DOHH2 (cell line): ENCODE results near the gene PDLIM7.

Experiments
- H3F3A ChIP-seq: fragments of 200-600 bp; sonication (generic), shearing (Covaris generic); 2 replicates; pipeline ENCODE4 v1.6.0; 2016; ENCODE audit warnings: antibody characterized with exemption, mild to moderate bottlenecking; ENCODE audit not compliant: control insufficient read depth, insufficient read depth
- H3K27ac ChIP-seq: fragments of 200-600 bp; sonication (generic); 2 replicates; pipeline ENCODE4 v1.5.1; 2014; ENCODE audit warnings: low read depth, mild to moderate bottlenecking, low read length, moderate library complexity
- H3K27me3 ChIP-seq: fragments of 200-600 bp; sonication (generic); 2 replicates; pipeline ENCODE4 v1.6.1; 2014; ENCODE audit warnings: mild to moderate bottlenecking, low read length, mixed read lengths; ENCODE audit not compliant: control insufficient read depth
- H3K36me3 ChIP-seq: fragments of 200-600 bp; sonication (generic); 2 replicates; pipeline ENCODE4 v1.6.1; 2014; ENCODE audit warnings: mild to moderate bottlenecking, low read length, moderate library complexity, mixed read lengths; ENCODE audit not compliant: control insufficient read depth
- H3K4me1 ChIP-seq: fragments of 200-600 bp; sonication (generic); 2 replicates; pipeline ENCODE4 v1.6.1; 2014; ENCODE audit warnings: mild to moderate bottlenecking, low read length, mixed read lengths; ENCODE audit not compliant: control insufficient read depth
- H3K4me2 ChIP-seq: fragments of 200-600 bp; sonication (generic); 2 replicates; pipeline ENCODE4 v1.6.0; 2014; ENCODE audit warnings: mild to moderate bottlenecking, low read length, moderate library complexity
- H3K4me3 ChIP-seq: fragments of 200-600 bp; sonication (generic); 2 replicates; pipeline ENCODE4 v1.5.1; 2014; ENCODE audit warnings: mild to moderate bottlenecking, low read length, mixed read lengths
- H3K79me2 ChIP-seq: fragments of 200-600 bp; sonication (generic); 2 replicates; pipeline ENCODE4 v1.6.1; 2014; ENCODE audit warnings: mild to moderate bottlenecking, low read length, mixed read lengths; ENCODE audit not compliant: control insufficient read depth
- H3K9me2 ChIP-seq: fragments of 200-600 bp; sonication (generic); replicated peaks from 2 replicates; pipeline ENCODE4 v1.6.1; 2014; ENCODE audit warnings: mild to moderate bottlenecking, low read length, mixed read lengths; ENCODE audit not compliant: control insufficient read depth
- H3K9me3 ChIP-seq: fragments of 200-600 bp; sonication (generic); 2 replicates; pipeline ENCODE4 v1.6.1; 2014; ENCODE audit warnings: antibody characterized with exemption, low read length, mixed read lengths; ENCODE audit not compliant: control insufficient read depth, insufficient read depth
- H4K20me1 ChIP-seq: fragments of 200-600 bp; sonication (generic); 2 replicates; pipeline ENCODE4 v1.6.0; 2014; ENCODE audit warnings: low read depth, mild to moderate bottlenecking, antibody characterized with exemption, low read length, moderate library complexity; ENCODE audit not compliant: control insufficient read depth, insufficient read depth
- CTCF ChIP-seq: fragments of 200-600 bp; sonication (generic); IDR thresholded peaks from one replicate; pipeline ENCODE4 v1.5.1; 2014; ENCODE audit warnings: antibody characterized with exemption, mild to moderate bottlenecking, low read depth, low read length; ENCODE audit not compliant: poor library complexity, severe bottlenecking
- EZH2phosphoT487 ChIP-seq: fragments of 200-600 bp; sonication (generic); IDR thresholded peaks from 2 replicates; pipeline ENCODE4 v1.6.1; 2017; ENCODE audit warnings: borderline replicate concordance, mild to moderate bottlenecking, antibody characterized with exemption, low read length, moderate library complexity, mixed read lengths

The PDLIM7 gene

GRCh38 chr5:177445917-177446199, 51.5 kb downstream of the PDLIM7 start:
- H3K4me1 ChIP-seq, result peaks cover 41% of the 10 kb centered on the region
- no peaks in the 10 kb centered on the region for H3K79me2 ChIP-seq
- peak overlapping the region; percentile 99 for H3K4me2 ChIP-seq
- H3F3A ChIP-seq, result peaks cover 18% of the 10 kb centered on the region
- H4K20me1 ChIP-seq, result no peaks in the 10 kb centered on the region
- peaks cover 23% of the 10 kb centered on the region for H3K36me3 ChIP-seq
- no peaks in the 10 kb centered on the region for H3K9me3 ChIP-seq
- no peaks in the 10 kb centered on the region for H3K9me2 ChIP-seq
- no peak overlapping the region for H3K27ac ChIP-seq
- peak overlapping the region; percentile 86 for H3K4me3 ChIP-seq
- no peak for TF ChIP-seq EZH2phosphoT487
- no peak for TF ChIP-seq CTCF
- peaks cover 8% of the 10 kb centered on the region; the same call in 1 of the 2 replicates for H3K27me3 ChIP-seq

- no peak overlapping the region for H3K27ac ChIP-seq
Observed at GRCh38 chr5:177445052-177445916, 52.1 kb downstream of the PDLIM7 start.

DNA sequence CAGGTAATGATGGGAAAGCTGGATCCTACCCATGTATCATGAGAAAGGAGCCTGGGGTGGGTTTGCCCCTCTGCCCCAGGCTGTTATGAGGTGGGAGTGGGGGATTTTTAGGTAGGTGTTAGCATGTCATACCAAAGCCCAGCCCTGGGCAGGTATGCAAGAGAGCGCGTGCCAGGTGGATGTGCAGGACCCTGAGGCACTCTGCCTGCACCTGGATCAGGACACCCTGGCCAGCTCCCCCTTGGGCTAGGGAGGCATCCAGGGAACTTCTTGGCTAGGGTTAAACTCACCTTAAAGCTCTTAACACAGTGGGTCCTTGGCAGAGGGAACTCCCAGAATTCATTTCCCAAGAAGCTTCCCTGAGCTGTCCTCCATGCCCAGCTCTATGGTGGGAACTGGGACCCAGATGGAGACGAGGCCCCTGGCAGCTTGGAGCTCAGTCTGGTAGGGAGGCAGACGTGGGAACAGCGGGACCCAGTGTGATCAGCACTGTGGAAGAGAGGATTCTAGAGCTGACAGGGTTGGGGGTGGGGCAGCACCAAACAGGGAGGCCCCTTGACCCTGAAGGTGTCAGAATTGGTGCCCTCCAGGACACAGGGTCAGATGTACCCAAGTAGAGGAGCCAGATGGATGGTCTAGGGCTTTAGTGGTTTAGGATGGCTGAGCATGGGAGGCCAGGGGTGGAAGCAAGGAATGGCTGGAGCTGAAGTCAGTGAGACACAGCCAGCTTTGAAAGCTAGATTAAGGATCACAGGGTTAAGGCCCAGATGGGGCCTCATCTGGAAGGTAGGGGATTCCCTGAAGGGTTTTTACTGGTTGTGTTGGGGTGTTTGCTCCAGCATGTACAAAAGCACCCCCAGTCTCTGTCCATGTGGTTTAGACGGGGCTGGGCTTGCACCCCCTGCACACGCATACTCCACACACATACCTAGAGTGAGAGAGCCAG, 53.0 kb downstream of the PDLIM7 start:
- Histone ChIP-seq H3K36me3 (peaks cover 33% of the 10 kb centered on the region), H3K4me1 (peaks cover 41% of the 10 kb centered on the region), H3F3A (peaks cover 21% of the 10 kb centered on the region), H3K4me3 (no peak overlapping the region), H3K27ac (no peak overlapping the region), H3K4me2 (no peak overlapping the region), H3K9me3 (no peaks in the 10 kb centered on the region), H4K20me1 (no peaks in the 10 kb centered on the region), H3K79me2 (no peaks in the 10 kb centered on the region), H3K27me3 (peaks cover 8% of the 10 kb centered on the region; the same call in 1 of the 2 replicates), H3K9me2 (no peaks in the 10 kb centered on the region)
- TF ChIP-seq CTCF, result no peak
- no peak for TF ChIP-seq EZH2phosphoT487

More at GRCh38 chr5:177445052-177445916, 52.1 kb downstream of the PDLIM7 start:
- Histone ChIP-seq H4K20me1 (no peaks in the 10 kb centered on the region), H3K4me3 (peak overlapping the region; percentile 86), H3K4me1 (peaks cover 41% of the 10 kb centered on the region), H3K27me3 (peaks cover 8% of the 10 kb centered on the region; the same call in 1 of the 2 replicates), H3K9me3 (no peaks in the 10 kb centered on the region), H3K9me2 (no peaks in the 10 kb centered on the region), H3K4me2 (peak overlapping the region; percentile 99), H3F3A (peaks cover 18% of the 10 kb centered on the region), H3K36me3 (peaks cover 26% of the 10 kb centered on the region), H3K79me2 (no peaks in the 10 kb centered on the region)
- TF ChIP-seq CTCF, result no peak
- no peak for TF ChIP-seq EZH2phosphoT487
